Upper lobe of right lung (tissue), 1 donor: Measurements from ENCODE around the gene RNF39. TPM values are rescaled to one million over a fixed set of nuclear protein-coding genes. Genes with fewer than 3 reads are reported as not detected.

Source experiments
- ATAC-seq: fragments of 200-7000 bp; cut with Tn5 transposase; one replicate; pipeline ENCODE4 v1.9.1; 2020; ENCODE audit warnings: mild to moderate bottlenecking, moderate library complexity
- DNase-seq: peaks from one replicate; pipeline ENCODE4 v3.0.0-alpha.2; 2020
- H3K27ac ChIP-seq: fragments of 200-600 bp; one replicate; pipeline ENCODE4 v1.8.0; 2022
- H3K27me3 ChIP-seq: fragments of 200-600 bp; one replicate; pipeline ENCODE4 v1.8.0; 2022; ENCODE audit warnings: mild to moderate bottlenecking
- H3K36me3 ChIP-seq: fragments of 200-600 bp; one replicate; pipeline ENCODE4 v1.8.0; 2022
- H3K4me1 ChIP-seq: fragments of 200-600 bp; one replicate; pipeline ENCODE4 v1.8.0; 2022
- H3K4me3 ChIP-seq: fragments of 200-600 bp; one replicate; pipeline ENCODE4 v1.8.0; 2022; ENCODE audit warnings: mild to moderate bottlenecking
- H3K9me3 ChIP-seq: fragments of 200-600 bp; one replicate; pipeline ENCODE4 v1.8.0; 2022
- intact Hi-C: fragments of 100-400 bp; cut with DNase I; formaldehyde crosslinking; loops from one replicate; pipeline ENCODE4 v1.11.0; 2022
- total RNA-seq: library from RNA; stranded (reverse); fragmentation: NEBNext Ultra II Directional; extraction: Animal tissue kit (Norgen Biotek cat#: 25700); gene quantifications from one replicate; pipeline ENCODE4 v1.2.1, GENCODE V29; 2021
- TF ChIP-seq, protein P1 (sequence below): fragments of 200-600 bp; IDR thresholded peaks from one replicate; pipeline ENCODE4 v1.8.0; 2022; ENCODE audit warnings: antibody characterized with exemption
- donor health status: DM: no; HTN: yes; CAD: no; lungs with severe emphysema.

The RNF39 gene
- total RNA-seq, 1 donor from 2014 or later, result 2.4 TPM

DNA sequence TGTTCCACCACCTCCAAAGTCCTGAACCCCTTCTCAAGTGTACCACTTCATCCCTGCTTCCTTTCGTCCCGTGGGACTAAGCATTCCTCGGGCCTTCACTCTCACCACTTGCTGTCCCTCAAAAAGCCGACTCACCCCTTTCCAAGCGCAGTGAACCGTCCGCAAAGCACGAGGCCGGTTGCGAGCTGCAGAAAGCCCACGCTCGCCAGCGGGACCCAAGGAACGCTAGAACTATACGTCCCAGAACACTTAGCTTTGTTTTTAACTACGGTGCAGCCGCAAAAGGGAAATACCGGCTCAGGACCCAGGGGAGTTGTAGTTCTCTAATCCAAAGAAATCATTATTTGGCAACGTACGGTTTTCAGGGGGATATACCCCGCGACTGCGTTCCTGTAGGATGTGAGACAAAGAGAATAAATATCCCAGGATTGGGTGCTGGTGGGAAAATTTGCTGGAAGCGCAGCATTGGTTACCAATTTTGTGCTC is 14.9 kb downstream of the RNF39 start:
- Histone ChIP-seq H3K27me3 (no peaks in the 10 kb centered on the region), H3K27ac (peak overlapping the region; percentile 90), H3K9me3 (no peaks in the 10 kb centered on the region), H3K4me3 (peak overlapping the region; percentile 78), H3K4me1 (peaks cover 19% of the 10 kb centered on the region), H3K36me3 (peaks cover 21% of the 10 kb centered on the region)
- ATAC-seq (peak; percentile 54), DNase-seq (peak; percentile 79)
- intact Hi-C loops, result no loop called here
- TF ChIP-seq, protein P1, sequence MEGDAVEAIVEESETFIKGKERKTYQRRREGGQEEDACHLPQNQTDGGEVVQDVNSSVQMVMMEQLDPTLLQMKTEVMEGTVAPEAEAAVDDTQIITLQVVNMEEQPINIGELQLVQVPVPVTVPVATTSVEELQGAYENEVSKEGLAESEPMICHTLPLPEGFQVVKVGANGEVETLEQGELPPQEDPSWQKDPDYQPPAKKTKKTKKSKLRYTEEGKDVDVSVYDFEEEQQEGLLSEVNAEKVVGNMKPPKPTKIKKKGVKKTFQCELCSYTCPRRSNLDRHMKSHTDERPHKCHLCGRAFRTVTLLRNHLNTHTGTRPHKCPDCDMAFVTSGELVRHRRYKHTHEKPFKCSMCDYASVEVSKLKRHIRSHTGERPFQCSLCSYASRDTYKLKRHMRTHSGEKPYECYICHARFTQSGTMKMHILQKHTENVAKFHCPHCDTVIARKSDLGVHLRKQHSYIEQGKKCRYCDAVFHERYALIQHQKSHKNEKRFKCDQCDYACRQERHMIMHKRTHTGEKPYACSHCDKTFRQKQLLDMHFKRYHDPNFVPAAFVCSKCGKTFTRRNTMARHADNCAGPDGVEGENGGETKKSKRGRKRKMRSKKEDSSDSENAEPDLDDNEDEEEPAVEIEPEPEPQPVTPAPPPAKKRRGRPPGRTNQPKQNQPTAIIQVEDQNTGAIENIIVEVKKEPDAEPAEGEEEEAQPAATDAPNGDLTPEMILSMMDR, result no peak

DNA sequence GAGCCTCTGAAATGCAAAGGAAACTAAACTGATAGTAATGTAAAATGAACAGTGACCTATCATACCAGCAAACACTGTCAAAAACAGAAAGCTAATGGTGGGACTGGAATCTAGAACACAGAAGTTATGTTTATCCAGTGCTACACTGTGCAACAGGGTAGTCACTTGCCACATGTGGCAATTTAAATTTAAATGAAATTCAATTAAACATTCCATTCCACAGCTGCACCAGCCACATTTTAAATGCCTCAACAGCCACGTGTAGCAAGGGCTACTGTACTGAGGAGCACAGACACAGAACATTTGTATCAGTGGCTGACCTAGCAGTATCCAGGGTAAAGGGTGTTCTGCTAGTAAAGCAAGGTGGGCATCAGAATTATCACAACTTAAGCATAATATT is 20.1 kb downstream of the RNF39 start:
- ATAC-seq (no peak), DNase-seq (no peak)
- H3K4me1 ChIP-seq, result peaks cover 8% of the 10 kb centered on the region
- H3K9me3 ChIP-seq, result no peaks in the 10 kb centered on the region
- intact Hi-C loops, result no loop called here
- peaks cover 24% of the 10 kb centered on the region for H3K36me3 ChIP-seq
- no peak overlapping the region for H3K27ac ChIP-seq
- TF ChIP-seq, protein P1, result no peak
- no peak overlapping the region for H3K4me3 ChIP-seq
- H3K27me3 ChIP-seq, result no peaks in the 10 kb centered on the region

DNA sequence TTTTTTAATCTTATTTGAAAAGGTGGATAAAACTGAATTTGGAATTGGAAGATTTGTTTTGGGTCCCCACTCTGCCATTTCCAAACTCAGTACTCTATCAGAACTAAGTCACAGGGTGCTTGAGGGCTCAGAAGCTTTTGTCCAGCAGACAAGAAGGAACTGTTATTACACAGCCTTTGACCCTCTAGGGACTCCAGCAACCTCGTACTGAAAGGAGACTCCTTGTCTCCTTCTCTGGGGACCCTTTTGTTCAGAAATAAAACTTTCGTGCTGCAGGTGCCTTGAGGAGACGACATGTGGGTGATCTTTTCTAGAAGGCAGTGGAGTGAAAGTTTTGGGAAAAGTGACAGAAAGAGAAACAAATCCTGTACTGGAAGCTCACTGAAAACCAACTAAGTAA is 21.9 kb downstream of the RNF39 start:
- Histone ChIP-seq H3K9me3 (no peaks in the 10 kb centered on the region), H3K4me3 (no peak overlapping the region), H3K27me3 (no peaks in the 10 kb centered on the region), H3K4me1 (no peaks in the 10 kb centered on the region), H3K27ac (no peak overlapping the region), H3K36me3 (peaks cover 24% of the 10 kb centered on the region)
- DNase-seq, result no peak
- ATAC-seq, result no peak
- intact Hi-C loops, result no loop called here
- TF ChIP-seq, protein P1, result no peak

DNA sequence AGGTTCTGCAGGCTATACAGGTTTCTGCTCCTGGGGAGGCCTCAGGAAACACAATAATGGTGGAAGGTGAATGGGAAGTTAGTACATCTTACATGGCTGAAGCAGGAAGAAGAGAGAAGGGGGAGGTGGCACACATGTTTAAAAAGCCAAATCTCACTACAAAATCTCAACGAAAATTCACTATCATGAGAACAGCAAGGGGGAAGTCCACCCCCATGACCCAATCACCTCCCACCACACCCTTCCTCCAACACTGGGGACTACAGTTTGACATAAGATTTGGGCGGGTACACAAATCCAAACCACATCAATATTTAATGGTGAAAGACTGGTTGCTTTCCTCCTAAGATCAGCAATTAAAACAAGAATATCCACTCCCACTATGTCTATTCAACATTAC is 28.3 kb downstream of the RNF39 start:
- H3K9me3 ChIP-seq, result no peaks in the 10 kb centered on the region
- intact Hi-C loops, result no loop called here
- H3K4me3 ChIP-seq, result no peak overlapping the region
- TF ChIP-seq, protein P1, result no peak
- DNase-seq (no peak), ATAC-seq (peak; percentile 69)
- H3K4me1 ChIP-seq, result no peaks in the 10 kb centered on the region
- no peaks in the 10 kb centered on the region for H3K27me3 ChIP-seq
- H3K27ac ChIP-seq, result no peak overlapping the region
- H3K36me3 ChIP-seq, result no peaks in the 10 kb centered on the region

DNA sequence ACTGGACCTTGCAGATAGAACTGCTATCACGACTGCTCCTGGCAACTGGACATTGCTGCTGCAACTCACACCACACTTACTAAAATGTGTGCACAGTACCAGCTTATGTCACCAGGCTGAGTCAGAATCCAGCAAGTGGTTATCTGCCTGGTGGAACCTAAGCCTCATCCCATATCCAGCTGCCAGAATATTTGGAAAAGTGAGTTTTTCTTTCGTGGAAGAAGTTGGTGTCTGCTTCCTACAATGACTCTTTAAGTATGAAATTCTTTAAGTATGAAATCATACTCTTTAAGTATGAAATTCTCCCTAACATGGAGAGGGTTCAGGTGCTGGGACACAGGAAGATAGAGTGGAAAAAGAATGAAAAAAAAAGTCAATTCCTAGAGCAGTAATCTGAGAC is 30.9 kb downstream of the RNF39 start:
- no peaks in the 10 kb centered on the region for H3K36me3 ChIP-seq
- ATAC-seq (no peak), DNase-seq (no peak)
- H3K9me3 ChIP-seq, result no peaks in the 10 kb centered on the region
- H3K4me3 ChIP-seq, result no peak overlapping the region
- no peak overlapping the region for H3K27ac ChIP-seq
- intact Hi-C loops, result no loop called here
- H3K4me1 ChIP-seq, result no peaks in the 10 kb centered on the region
- H3K27me3 ChIP-seq, result no peaks in the 10 kb centered on the region
- TF ChIP-seq, protein P1, result no peak

DNA sequence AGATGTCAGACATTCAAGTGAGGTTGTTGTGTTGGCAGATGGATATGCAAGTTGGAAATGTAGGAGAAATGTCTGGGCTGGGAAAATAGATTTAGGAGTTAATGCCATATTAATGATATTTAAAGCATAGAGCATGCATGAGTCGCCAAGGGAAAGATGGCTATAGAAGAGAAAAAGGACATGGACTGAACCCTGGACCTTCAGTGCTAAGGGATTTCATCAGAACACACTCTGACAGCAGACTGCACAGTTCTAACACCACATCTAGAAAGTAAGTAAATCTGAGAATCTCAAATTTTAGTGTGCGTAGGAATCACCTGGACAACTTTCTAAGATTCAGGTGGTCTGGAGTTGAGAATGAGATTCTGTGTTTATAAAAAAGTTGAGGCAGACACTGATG is 31.8 kb downstream of the RNF39 start:
- no peaks in the 10 kb centered on the region for H3K36me3 ChIP-seq
- no peak overlapping the region for H3K27ac ChIP-seq
- no peaks in the 10 kb centered on the region for H3K9me3 ChIP-seq
- no peak overlapping the region for H3K4me3 ChIP-seq
- ATAC-seq (no peak), DNase-seq (no peak)
- no peaks in the 10 kb centered on the region for H3K4me1 ChIP-seq
- TF ChIP-seq, protein P1, result no peak
- no peaks in the 10 kb centered on the region for H3K27me3 ChIP-seq
- intact Hi-C loops, result no loop called here
